HepG2 (cell line): ENCODE measurements around the gene AP1G1. TPM values are rescaled to one million over a fixed set of nuclear protein-coding genes. Genes with fewer than 3 reads are reported as not detected.

Experiments used
- ATAC-seq: fragments of 200-7000 bp; cut with Tn5 transposase; 3 replicates; pipeline ENCODE4 v1.9.1; 2020; ENCODE audit warnings: mild to moderate bottlenecking, moderate library complexity
- BruUV-seq: library from RNA; stranded (reverse); fragments of 400-500 nt; replicated peaks from 2 replicates; lab custom pipeline; 2021; lab: Mats Ljungman, UMichigan
- CTCF ChIA-PET: fragments of 300-600 bp; formaldehyde crosslinking; extraction: SDS; loops from one replicate; lab custom pipeline; 2021; ENCODE audit warnings: low total read pairs, inconsistent platforms, low intra/inter-chr PET ratio; lab: Yijun Ruan, JAX
- POLR2A ChIA-PET: fragments of 350-600 bp; sonication (Branson Sonifier 250); formaldehyde crosslinking; loops from one replicate; lab custom pipeline; 2020; ENCODE audit warnings: antibody characterized with exemption, inconsistent platforms; lab: Yijun Ruan, JAX
- DNase-seq: peaks from one replicate; pipeline ENCODE4 v3.0.0-alpha.2; 2015; ENCODE audit warnings: low spot score
- FAIRE-seq: peaks from 3 replicates; lab custom pipeline; 2011; peaks lifted over from hg19 to GRCh38; lab: Jason Lieb, UNC
- H2AFZ ChIP-seq: one replicate; pipeline ENCODE4 v1.6.1; 2011; ENCODE audit warnings: low read length, inconsistent platforms
- H3K27ac ChIP-seq: fragments of 300-600 bp; 3 replicates; pipeline ENCODE4 v1.8.0; 2011; ENCODE audit warnings: mixed run types, mild to moderate bottlenecking, mixed read lengths, low read length, inconsistent platforms; ENCODE audit not compliant: insufficient read depth; ENCODE audit errors: extremely low read length
- H3K27me3 ChIP-seq, 2 experiments: fragments of 200-600 bp in 1 of 2; 2 replicates in 1 of 2; 3 replicates in 1 of 2; pipeline versions ENCODE4 v1.6.0 to v1.8.0; 2011; ENCODE audit warnings: low read length in 2 of 2, mild to moderate bottlenecking in 2 of 2, moderate library complexity in 2 of 2, inconsistent platforms in 1 of 2; ENCODE audit not compliant: insufficient read depth in 2 of 2, control insufficient read depth in 1 of 2
- H3K36me3 ChIP-seq, 2 experiments: fragments of 200-600 bp in 1 of 2; replicated peaks in 1 of 2; 2 replicates in 1 of 2; 3 replicates in 1 of 2; pipeline versions ENCODE4 v1.5.1 to v1.8.0; 2011; ENCODE audit warnings: low read length in 2 of 2, inconsistent platforms in 1 of 2; ENCODE audit not compliant: insufficient read depth in 2 of 2, control insufficient read depth in 1 of 2
- H3K4me1 ChIP-seq: 2 replicates; pipeline ENCODE4 v1.5.1; 2012; ENCODE audit warnings: low read length, inconsistent platforms; ENCODE audit not compliant: insufficient read depth
- H3K4me2 ChIP-seq: 2 replicates; pipeline ENCODE4 v1.6.0; 2011; ENCODE audit warnings: low read depth, low read length, inconsistent platforms
- H3K4me3 ChIP-seq, 3 experiments: fragments of 200-600 bp in 1 of 3; sonication (generic), shearing (Covaris generic) in 1 of 3; replicated peaks in 1 of 3; 2 replicates each; pipeline ENCODE4 v1.5.1; 2011 to 2016; ENCODE audit warnings: low read length in 3 of 3, inconsistent platforms in 2 of 3, low read depth in 2 of 3, mild to moderate bottlenecking in 2 of 3, control low read depth in 1 of 3, mixed read lengths in 1 of 3; ENCODE audit not compliant: insufficient read depth in 1 of 3
- H3K79me2 ChIP-seq: one replicate; pipeline ENCODE4 v1.6.1; 2011; ENCODE audit warnings: low read length, inconsistent platforms; ENCODE audit not compliant: insufficient read depth
- H3K9ac ChIP-seq: 2 replicates; pipeline ENCODE4 v1.6.0; 2011; ENCODE audit warnings: mild to moderate bottlenecking, low read depth, low read length, inconsistent platforms; ENCODE audit not compliant: insufficient read depth
- H3K9me3 ChIP-seq: 2 replicates; pipeline ENCODE4 v1.5.1; 2012; ENCODE audit warnings: mild to moderate bottlenecking, low read length
- H4K20me1 ChIP-seq: 2 replicates; pipeline ENCODE4 v1.6.0; 2011; ENCODE audit warnings: inconsistent platforms, mild to moderate bottlenecking, low read length, moderate library complexity; ENCODE audit not compliant: insufficient read depth
- ATF7 ChIP-seq, 2 experiments: fragments of 450-650 bp in 1 of 2; sonication (generic) in 1 of 2; formaldehyde crosslinking in 1 of 2; IDR thresholded peaks; 2 replicates each; pipeline versions ENCODE4 v1.4.0 to v1.6.1; 2016 to 2020; ENCODE audit warnings: antibody characterized with exemption in 1 of 2, mild to moderate bottlenecking in 1 of 2, missing genetic modification reagents in 1 of 2
- NFIB ChIP-seq: sonication (generic); formaldehyde crosslinking; IDR thresholded peaks from 2 replicates; pipeline ENCODE4 v1.9.0; 2021; ENCODE audit warnings: missing genetic modification reagents, mild to moderate bottlenecking, borderline replicate concordance
- POLR2A ChIP-seq, 2 experiments: IDR thresholded peaks; 2 replicates each; pipeline ENCODE4 v1.6.1; 2011; ENCODE audit warnings: low read depth in 2 of 2, low read length in 2 of 2, mild to moderate bottlenecking in 1 of 2, moderate library complexity in 1 of 2; ENCODE audit not compliant: insufficient read depth in 1 of 2
- RAD21 ChIP-seq: fragments of 450-650 bp; formaldehyde crosslinking; IDR thresholded peaks from 2 replicates; pipeline ENCODE4 v1.5.0; 2020; ENCODE audit warnings: mild to moderate bottlenecking
- WGBS: methylation state at CpG from one replicate; pipeline ENCODE4 v1.1.6; 2017; ENCODE audit warnings: low lambda C conversion rate; 5-methylcytosine and 5-hydroxymethylcytosine counted together
- in situ Hi-C: cut with HindIII; loops from 2 replicates; pipeline ENCODE4 v1.10.0; 2017; ENCODE audit warnings: low pct_unique_long_range_greater_than_20kb; ENCODE audit not compliant: extremely low pct_ligation_motif_present
- intact Hi-C: fragments of 100-400 bp; cut with micrococcal nuclease; formaldehyde crosslinking; loops from one replicate; pipeline ENCODE4 v1.10.0; 2022; ENCODE audit not compliant: unreplicated experiment
- polyA plus RNA-seq, 8 experiments: library from polyadenylated mRNA; depleted of rRNA in 3 of 8; stranded (reverse) in 7 of 8; unstranded in 1 of 8; fragments of >200 nt; fragmentation: Illumina TruSeq in 4 of 8; extraction: Trizol in 4 of 8; gene quantifications; 2 replicates each; pipeline versions ENCODE4 v1.2.1 to v1.2.3, GENCODE V29; 2011 to 2016; ENCODE audit warnings: low read depth in 4 of 8, missing spikeins in 1 of 8, mixed read lengths in 1 of 8; ENCODE audit not compliant: insufficient read depth in 1 of 8
- total RNA-seq, 5 experiments: library from RNA; depleted of rRNA; stranded (reverse); fragments of >200 nt; fragmentation: Illumina TruSeq; extraction: Trizol; gene quantifications; 2 replicates each; pipeline ENCODE4 v1.2.3, GENCODE V29; 2016; ENCODE audit warnings: low read depth in 1 of 5

AP1G1 gene
- total and polyA plus RNA-seq, 2 of the 13 experiments (the other 11 are each of a cell fraction or from before 2014, with no cell fraction given), result 62.2 to 66.2 TPM

DNA sequence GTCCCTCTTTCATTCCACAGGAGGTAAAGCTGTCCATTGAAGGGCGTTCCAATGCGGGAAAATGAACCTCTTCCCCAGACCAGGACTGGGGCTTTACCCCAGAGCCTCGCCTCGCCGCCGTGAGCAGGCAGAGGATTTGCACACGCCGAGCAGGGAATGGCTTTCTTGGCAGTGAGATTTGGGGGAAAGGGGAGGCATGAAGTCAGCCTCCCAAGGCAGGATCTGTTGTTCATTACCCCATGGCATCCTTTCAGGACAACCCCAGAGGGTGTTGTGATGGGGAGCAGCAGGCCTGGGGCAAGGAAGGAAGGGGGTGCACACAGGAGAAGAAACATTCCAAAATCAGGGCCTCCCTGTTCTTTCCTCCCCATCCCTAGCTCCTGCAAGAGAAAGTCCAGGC, 43.1 kb upstream of the AP1G1 start:
- H3K4me3 ChIP-seq, result no peak overlapping the region
- no peak for ATAC-seq
- H3K36me3 ChIP-seq, result peaks cover 31 to 43% of the 10 kb centered on the region in 2 experiments
- no peak overlapping the region for H3K27ac ChIP-seq
- CTCF ChIA-PET, result no interaction called here
- FAIRE-seq, result no peak
- H4K20me1 ChIP-seq, result 0 out of 2 replicates have a peak, but pooled peaks cover 4% of the 10 kb centered on the region
- H3K79me2 ChIP-seq, result peaks cover 13% of the 10 kb centered on the region
- intact Hi-C loops (no loop called here), in situ Hi-C loops (no loop called here)
- H3K9me3 ChIP-seq, result no peaks in the 10 kb centered on the region
- H3K4me1 ChIP-seq, result peaks cover 28% of the 10 kb centered on the region
- no peak overlapping the region for H3K9ac ChIP-seq
- TF ChIP-seq NFIB (CRISPR knock-in tag) (no peak), POLR2A (IDR thresholded peaks at IDR 0.05; ENCODE audit: insufficient read depth in 1 of 2, low read depth in 2 of 2, low read length in 2 of 2) (peak in 1 of 2 experiments; percentile 26; a peak in 1 of 4 replicates)
- POLR2A ChIA-PET, result no interaction called here
- WGBS, result 97% methylated on average over 8 of the region's 8 CpGs
- no peak for DNase-seq
- no peaks in the 10 kb centered on the region; a peak in 1 of 5 replicates for H3K27me3 ChIP-seq
- H3K4me2 ChIP-seq, result no peak overlapping the region
- no TSS peak for BruUV-seq
- H2AFZ ChIP-seq, result no peak overlapping the region

DNA sequence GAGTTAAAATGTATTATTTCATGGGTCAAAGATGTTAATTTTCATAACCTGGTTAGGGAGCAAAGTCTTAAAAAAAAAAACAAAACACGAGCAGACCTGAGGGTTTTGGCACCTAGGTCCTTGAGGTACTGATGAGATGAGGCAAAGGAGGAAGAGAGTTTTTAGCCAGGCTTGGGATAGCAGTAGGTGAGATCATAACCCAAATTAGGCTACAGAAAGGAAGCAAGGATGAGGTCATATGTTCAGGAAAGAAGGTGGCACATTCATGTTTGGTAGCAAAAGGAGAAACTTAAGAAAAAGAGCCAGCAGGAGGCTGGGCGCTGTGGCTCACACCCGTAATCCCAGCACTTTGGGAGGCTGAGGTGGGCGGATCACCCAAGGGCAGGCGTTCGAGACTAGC, 40.0 kb upstream of the AP1G1 start:
- no peak overlapping the region for H3K27ac ChIP-seq
- H3K36me3 ChIP-seq, result peaks cover 30 to 38% of the 10 kb centered on the region in 2 experiments
- DNase-seq (no peak), ATAC-seq (no peak)
- POLR2A ChIA-PET, result no interaction called here
- BruUV-seq, result no TSS peak
- H3K79me2 ChIP-seq, result peaks cover 22% of the 10 kb centered on the region
- intact Hi-C loops (loop anchor here (5.0 kb wide), 1 partner anchor 41 kb away; the partner anchor contains the start of gene AP1G1), in situ Hi-C loops (no loop called here)
- no peak overlapping the region for H3K4me2 ChIP-seq
- 0 out of 2 replicates have a peak, but pooled peaks cover 4% of the 10 kb centered on the region for H4K20me1 ChIP-seq
- no peak overlapping the region for H3K9ac ChIP-seq
- peaks cover 29% of the 10 kb centered on the region for H3K4me1 ChIP-seq
- no peaks in the 10 kb centered on the region for H3K9me3 ChIP-seq
- H3K27me3 ChIP-seq, result no peaks in the 10 kb centered on the region; a peak in 1 of 5 replicates
- H3K4me3 ChIP-seq, result no peak overlapping the region
- peak; percentile 79 for TF ChIP-seq ATF7 (IDR thresholded peaks at IDR 0.05)
- TF ChIP-seq ATF7 (CRISPR knock-in tag; IDR thresholded peaks at IDR 0.05), result no peak
- no peak for TF ChIP-seq RAD21 (CRISPR knock-in tag)
- TF ChIP-seq, all 625 proteins: peak for 1
- 81% methylated on average over 6 of the region's 6 CpGs for WGBS
- CTCF ChIA-PET, result no interaction called here
- H2AFZ ChIP-seq, result no peak overlapping the region
- no peak for FAIRE-seq
